HL-60 (cell line): Measurements from ENCODE around the gene HHIPL2.

Experiments
- CTCF ChIP-seq: IDR thresholded peaks from one replicate; pipeline ENCODE4 v1.5.1; 2011; ENCODE audit warnings: low read length, control low read depth, inconsistent platforms; ENCODE audit not compliant: insufficient read depth
- GABPA ChIP-seq: IDR thresholded peaks from 2 replicates; pipeline ENCODE4 v1.6.1; 2012; ENCODE audit warnings: low read depth
- POLR2AphosphoS5 ChIP-seq: IDR thresholded peaks from 2 replicates; pipeline ENCODE4 v1.6.1; 2012; ENCODE audit warnings: low read depth
- SPI1 ChIP-seq: IDR thresholded peaks from 2 replicates; pipeline ENCODE4 v1.6.1; 2012; ENCODE audit warnings: low read depth, mild to moderate bottlenecking, borderline replicate concordance

- no peak for TF ChIP-seq CTCF
- TF ChIP-seq POLR2AphosphoS5, result no peak
- no peak for TF ChIP-seq GABPA
- TF ChIP-seq SPI1, result no peak
Observed at GRCh38 chr1:222530852-222531251, 17.1 kb downstream of the HHIPL2 start.
